Measurements from ENCODE around the gene PRG2. TPM values are rescaled to one million over a fixed set of nuclear protein-coding genes. Genes with fewer than 3 reads are reported as not detected.

Gene PRG2
- total RNA-seq, 1 donor from 2014 or later: 0.45 TPM

GRCh38 chr11:57397394-57397990, 7.0 kb upstream of the PRG2 start:
- no peak for DNase-seq (ENCODE audit: low spot score)

DNA sequence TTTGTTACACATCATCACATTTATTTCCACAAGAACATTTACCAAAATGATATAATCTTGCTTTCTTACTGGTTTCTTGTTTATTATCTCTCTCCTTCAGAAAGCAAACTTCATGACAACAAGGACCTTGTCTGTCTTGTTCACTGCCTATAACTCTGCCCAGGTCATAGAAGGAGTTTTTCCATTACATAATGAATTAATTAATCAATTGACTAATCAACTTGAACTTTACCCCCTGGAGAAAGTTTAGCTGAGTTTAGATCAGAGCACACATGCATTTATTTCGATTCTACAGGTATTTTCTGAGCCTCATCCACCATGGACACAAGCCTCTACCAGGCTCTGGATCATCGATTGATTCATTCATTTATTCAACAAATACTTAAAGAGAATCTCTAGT, 6.3 kb upstream of the PRG2 start:
- no peak for DNase-seq (ENCODE audit: low spot score)

DNA sequence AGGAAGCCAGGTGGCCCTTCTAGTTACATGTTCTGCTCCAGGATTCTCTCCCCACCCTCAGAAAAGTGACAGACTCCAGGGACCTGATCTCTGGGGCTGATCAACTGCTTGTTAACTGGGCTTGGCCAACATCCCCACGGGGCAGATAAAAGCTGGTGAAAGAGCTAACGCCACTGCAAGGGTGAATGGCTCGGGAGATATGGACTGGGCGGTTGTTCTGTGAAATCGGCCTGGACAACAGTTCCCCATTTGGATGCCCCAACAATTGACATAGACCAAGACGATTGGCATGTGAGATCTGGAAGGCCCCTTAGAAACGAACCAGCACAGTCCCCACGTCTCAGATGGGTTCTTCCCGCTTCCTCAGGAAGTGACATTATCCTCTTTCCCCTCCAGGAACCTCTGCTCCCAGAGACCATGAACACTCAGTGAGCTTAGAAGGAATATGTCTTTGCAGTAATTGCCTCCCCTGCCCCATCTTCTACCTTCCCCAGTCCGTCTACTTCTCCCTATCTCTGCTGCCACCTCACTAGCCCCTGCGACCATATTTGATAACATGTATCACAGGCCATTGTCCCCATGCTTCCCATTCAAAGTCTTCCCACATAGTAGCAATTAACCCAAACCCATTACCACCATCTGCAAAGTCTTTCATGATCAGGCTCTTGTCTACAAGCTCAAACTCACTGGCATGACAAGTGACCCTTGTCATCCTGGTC, 5.6 kb upstream of the PRG2 start:
- DNase-seq (ENCODE audit: low spot score): no peak

- DNase-seq (ENCODE audit: low spot score): no peak
Observed at GRCh38 chr11:57394203-57394965, 3.9 kb upstream of the PRG2 start.

GRCh38 chr11:57392763-57393105, 2.3 kb upstream of the PRG2 start:
- no peak for DNase-seq (ENCODE audit: low spot score)

DNA sequence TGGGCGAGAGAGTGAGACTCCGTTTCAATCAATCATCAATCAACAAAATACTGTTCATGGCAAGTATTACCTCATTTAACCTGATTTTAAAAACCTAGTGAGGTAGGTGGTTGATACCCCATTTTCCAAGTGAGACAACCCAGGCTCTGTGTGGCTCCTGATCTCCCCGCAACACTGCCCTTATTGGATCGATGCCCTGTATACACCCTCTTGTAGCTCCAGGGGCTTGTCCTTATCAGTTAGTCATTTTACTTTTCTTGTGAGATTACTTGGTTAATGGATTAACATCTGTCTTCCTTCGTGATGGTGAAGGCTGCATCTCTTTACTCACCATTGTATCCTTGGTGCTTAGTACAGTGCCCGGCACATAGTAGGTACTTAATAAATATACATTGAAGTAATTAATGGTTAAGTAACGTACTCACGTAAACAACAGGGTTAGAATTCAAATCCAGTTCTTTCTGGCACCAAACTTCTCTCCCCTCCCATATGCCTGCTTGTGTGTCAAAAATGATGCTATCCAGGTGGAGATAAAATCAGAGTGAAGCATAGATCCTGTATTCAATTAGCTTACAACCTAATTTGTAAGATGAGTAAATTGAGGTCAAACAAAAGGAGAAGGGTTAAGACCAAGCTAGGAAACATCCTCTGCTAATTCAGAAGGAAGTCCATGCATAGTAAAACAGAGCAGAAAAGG, 1.8 kb upstream of the PRG2 start:
- DNase-seq (ENCODE audit: low spot score): no peak

DNA sequence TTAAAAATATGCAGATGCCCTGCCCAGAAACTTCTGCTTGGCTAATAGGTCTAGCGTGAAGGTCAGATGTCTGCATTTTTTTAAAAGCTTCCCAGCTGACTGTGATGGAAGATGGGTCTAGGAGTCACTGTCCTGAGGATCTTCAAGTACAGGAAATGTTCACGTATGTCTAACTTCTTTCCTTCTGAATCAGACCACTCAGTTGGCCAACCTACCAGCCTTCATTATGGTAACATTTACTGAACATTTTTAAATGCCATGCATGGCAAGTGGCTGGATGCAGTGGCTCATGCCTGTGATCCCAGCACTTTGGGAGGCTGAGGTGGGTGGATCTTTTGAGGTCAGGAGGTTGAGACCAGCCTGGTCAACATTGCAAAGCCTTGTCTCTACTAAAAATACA, 1.1 kb upstream of the PRG2 start:
- DNase-seq (ENCODE audit: low spot score): no peak

- DNase-seq (ENCODE audit: low spot score): no peak
Observed at GRCh38 chr11:57391111-57391510, 661 bp upstream of the PRG2 start.

DNA sequence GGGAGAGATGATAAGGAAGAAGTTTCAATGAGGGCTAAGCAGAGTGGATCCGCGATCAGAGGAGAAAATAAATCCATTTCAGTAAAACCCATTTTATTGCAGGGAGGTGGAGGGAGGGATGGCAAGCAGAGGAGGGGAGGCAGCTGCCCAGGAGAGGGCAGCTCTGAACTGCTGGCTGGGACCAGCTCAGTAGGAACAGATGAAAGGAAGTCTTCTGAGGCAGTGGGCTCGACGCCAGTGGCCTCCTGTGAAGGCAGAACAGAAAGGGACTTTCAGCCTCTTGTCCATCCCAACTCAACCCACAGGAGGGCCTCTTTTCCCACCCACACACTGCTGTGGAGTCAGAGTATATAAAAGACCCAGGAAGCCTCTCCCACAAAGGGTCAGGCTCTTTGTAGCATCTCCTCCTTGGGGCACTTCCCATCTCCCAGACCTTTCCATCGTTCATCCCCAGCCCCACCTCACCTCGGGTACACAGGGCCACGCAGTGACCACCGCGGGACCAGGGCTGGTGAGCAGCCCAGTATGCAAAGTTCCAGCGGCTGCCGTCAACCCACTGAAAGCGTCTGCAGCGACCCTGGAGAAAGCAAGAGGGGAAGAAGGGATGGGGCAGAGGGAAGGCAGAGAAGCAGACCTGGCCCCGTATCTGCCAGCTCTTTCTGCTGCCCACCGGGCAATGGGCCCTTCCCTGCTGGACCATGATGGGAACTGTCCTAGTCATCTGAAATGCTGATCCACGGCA, 3.0 kb downstream of the PRG2 start:
- DNase-seq (ENCODE audit: low spot score): no peak

- DNase-seq (ENCODE audit: low spot score): no peak
Observed at GRCh38 chr11:57386178-57386940, 4.1 kb downstream of the PRG2 start.

DNA sequence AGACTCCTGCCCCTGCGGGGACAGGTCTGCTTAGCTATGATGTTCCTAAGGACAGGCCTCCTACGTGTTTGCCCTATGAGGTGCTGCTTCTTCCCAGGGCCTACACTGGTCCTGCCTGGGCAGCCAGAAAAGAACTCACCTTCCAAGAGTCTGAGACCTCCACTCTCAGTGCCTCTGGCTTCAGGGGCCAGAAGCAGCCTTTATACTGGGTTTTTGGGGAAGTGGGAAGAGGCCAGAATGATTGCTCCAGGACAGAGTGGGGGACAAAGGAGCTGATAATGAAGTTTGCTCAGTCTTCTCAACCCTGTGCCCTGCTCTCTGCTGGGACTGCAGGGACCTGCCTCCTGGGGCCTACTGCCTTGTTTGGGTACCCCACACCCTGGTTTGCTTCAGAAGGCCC, 9.5 kb downstream of the PRG2 start, which contains the start of gene PRG3:
PRG3 (minus strand) TSS at position 176 of the 400 bp plus-strand sequence. CDS start 442 bp downstream, outside the sequence.
- DNase-seq (ENCODE audit: low spot score): no peak

GRCh38 chr11:57379732-57380131, 10.7 kb downstream of the PRG2 start:
- no peak for DNase-seq (ENCODE audit: low spot score)

DNA sequence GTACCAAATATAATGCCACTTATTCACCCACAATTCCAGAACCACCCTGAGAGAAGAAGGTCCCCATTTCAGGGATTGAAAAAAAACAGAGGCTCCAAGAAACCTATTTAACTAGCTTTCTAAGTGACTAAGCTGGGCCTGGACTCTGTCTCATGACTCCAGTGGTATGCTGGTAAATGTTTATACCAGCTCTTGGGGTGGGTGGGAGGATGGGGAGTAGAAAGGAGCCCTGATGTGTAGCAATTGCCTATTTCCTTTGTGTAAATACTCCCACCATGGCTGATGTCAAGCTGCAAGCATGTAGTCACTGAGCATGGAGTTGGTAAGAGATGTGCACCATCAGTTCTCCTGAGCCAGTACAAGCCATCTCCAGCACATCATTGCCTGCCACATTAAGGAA, 12.3 kb downstream of the PRG2 start:
- no peak for DNase-seq (ENCODE audit: low spot score)

DNA sequence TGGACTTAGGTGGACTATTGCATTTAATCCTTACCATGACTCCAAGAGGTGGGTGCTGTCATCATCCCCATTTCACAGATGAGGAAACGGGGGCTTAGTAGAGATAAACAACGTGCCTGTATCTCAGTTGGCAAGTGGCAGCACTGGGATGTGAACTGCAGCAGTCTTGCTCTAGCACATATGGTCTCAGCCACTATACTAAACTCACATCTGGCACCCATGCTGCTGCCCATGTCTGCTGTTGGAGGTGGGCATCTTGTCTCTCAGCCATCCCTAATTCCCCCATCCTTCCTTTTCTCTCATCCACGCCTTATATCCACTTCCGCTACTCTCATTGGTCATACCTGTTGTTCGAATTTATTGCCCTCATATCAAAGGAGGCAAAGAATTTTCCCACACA, 13.3 kb downstream of the PRG2 start:
- no peak for DNase-seq (ENCODE audit: low spot score)

DNA sequence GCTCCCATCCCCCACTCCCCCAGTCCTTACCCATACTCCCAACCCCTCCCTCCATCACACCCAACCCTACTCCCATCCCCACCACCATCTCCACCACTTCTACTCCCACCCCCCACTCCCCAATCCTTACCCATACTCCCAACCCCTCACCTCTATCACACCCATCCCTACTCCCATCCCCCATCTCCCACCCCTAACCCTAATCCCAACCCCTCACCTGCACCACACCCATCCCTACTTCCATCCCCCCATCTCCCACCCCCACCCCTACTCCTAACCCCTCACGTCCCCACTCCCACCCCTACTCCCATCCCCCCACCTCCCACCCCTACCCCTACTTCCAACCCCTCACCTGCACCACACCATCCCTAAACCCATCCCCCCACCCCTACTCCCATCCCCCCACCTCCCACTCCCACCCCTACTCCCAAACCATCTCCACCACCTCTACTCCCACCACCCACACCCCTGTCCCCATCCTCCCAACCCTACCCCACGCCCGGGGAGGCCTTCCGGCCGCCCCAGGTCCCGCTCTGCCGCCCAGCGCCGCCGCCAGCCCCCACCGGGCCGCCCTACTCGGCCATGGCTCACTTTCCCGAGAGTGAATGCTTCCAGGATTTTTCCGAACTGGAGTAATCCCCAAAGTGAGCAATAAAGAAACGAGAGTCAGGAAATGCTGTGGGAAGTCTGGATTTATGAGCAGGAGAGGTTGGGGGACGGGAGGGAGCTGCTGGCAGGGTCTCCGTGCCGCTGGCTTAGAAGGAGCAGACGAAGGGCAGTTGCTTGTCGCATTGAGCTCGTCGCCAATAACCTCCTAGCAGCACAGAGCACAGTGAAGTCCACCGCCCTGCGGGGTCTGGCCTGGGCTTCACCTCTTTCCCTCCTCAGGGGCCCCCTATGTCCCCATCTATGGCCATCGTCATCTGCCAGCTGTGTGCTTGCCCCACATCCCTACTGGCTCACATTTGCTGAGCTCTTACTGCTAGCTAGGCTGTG, 14.1 kb downstream of the PRG2 start:
- no peak for DNase-seq (ENCODE audit: low spot score)

GRCh38 chr11:57375490-57375889, 15.0 kb downstream of the PRG2 start:
- DNase-seq (ENCODE audit: low spot score): no peak

- DNase-seq (ENCODE audit: low spot score): no peak
Observed at GRCh38 chr11:57374966-57375365, 15.5 kb downstream of the PRG2 start.

DNA sequence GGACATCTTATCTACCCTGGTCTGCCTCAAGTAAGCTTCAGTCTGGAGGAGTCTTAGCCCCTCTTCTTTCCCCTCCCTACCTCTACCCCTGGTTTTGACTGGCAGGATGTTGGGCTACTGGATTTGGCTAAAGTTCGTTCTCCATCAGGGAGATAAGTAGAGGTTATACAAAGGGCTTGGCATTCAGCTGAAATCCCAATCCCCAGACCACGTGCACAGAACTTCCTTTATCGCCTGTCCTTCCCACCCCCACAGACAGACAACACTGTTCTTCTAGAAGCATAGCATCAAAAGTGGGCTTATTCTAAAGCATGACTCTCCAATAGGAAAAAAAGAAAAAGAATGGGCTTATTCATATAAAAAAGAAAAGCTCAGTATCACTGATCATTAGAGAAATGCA, 17.3 kb downstream of the PRG2 start:
- no peak for DNase-seq (ENCODE audit: low spot score)

DNA sequence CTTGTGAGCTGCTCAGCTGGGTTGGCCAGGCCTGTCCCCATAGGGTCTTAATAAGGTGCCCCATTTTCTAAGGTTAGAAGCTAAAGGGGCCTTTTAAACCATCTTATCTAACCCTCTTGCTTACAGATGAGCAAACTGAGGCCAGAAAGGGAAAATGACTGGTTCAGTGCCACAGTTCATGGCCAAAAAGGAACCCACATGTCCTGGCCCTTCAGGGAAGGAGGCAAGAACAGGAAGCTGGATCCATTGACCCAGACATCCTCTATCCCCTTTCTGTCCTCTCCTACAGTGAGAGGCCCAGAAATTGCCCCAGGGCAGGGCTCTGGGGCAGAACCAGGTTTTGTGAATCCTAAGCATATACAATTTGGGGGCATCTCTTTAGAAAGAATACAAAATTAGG, 19.5 kb downstream of the PRG2 start:
- DNase-seq (ENCODE audit: low spot score): no peak

Measured in mesenteric fat pad (tissue), 1 donor.